ENCODE data around the gene CELF4. TPM values are rescaled to one million over a fixed set of nuclear protein-coding genes. Genes with fewer than 3 reads are reported as not detected.
"Not testable (repeated sequence)": the region's sequence is repeated elsewhere in the genome, so short reads cannot be mapped to it uniquely, and the experiment has no call there.

Gene CELF4
- total and polyA plus RNA-seq, 2 experiments from 2014 or later = 0.24 TPM; not detected in 1

- in situ Hi-C loops (cut with MboI) = no loop called here
- no peaks in the 10 kb centered on the region for H3K36me3 ChIP-seq (ENCODE audit: low read depth)
- 64 to 66% methylated on average over 18 to 21 of the region's 21 CpGs for WGBS, 2 experiments (ENCODE audit: low coverage in 1 of 2, low lambda C conversion rate in 2 of 2, missing lambda C conversion rate in 2 of 2)
Measured at GRCh38 chr18:37362158-37362890, 203.3 kb downstream of the CELF4 start.

GRCh38 chr18:37361335-37362157 lies 204.1 kb downstream of the CELF4 start:
- no peaks in the 10 kb centered on the region for H3K79me2 ChIP-seq (ENCODE audit: insufficient read depth)
- no peaks in the 10 kb centered on the region for H3K9me2 ChIP-seq (ENCODE audit: insufficient read depth)
- H3K27ac ChIP-seq = no peak overlapping the region
- H3K9ac ChIP-seq = no peak overlapping the region
- H2AFZ ChIP-seq = no peak overlapping the region
- no peaks in the 10 kb centered on the region for H4K20me1 ChIP-seq (ENCODE audit: insufficient read depth)
- no peak overlapping the region for H3K4me3 ChIP-seq
- H3K27me3 ChIP-seq (replicated peaks; ENCODE audit: insufficient read depth) = peaks cover 16% of the 10 kb centered on the region
- H3K4me2 ChIP-seq (ENCODE audit: unreplicated experiment) = no peak overlapping the region
- no peaks in the 10 kb centered on the region for H3F3A ChIP-seq (ENCODE audit: insufficient read depth)
- no peaks in the 10 kb centered on the region for H3K4me1 ChIP-seq (ENCODE audit: insufficient read depth)
- in situ Hi-C loops (cut with MboI) = no loop called here
- TF ChIP-seq EZH2phosphoT487 (IDR thresholded peaks at IDR 0.05; ENCODE audit: insufficient read depth, low read depth) = no peak
- TF ChIP-seq EZH2 (IDR thresholded peaks at IDR 0.05; ENCODE audit: insufficient read depth, poor library complexity, severe bottlenecking) = no peak
- H3K36me3 ChIP-seq (ENCODE audit: low read depth) = no peaks in the 10 kb centered on the region
- WGBS, 2 experiments (ENCODE audit: low coverage in 1 of 2, low lambda C conversion rate in 2 of 2, missing lambda C conversion rate in 2 of 2) = 37% methylated on average over 19 of the region's 19 CpGs
- DNase-seq = peak; percentile 9
- no peaks in the 10 kb centered on the region for H3K9me3 ChIP-seq (ENCODE audit: low read depth)

More at GRCh38 chr18:37362158-37362890, 203.3 kb downstream of the CELF4 start:
- peaks cover 16% of the 10 kb centered on the region for H3K27me3 ChIP-seq (replicated peaks; ENCODE audit: insufficient read depth)
- no peak overlapping the region for H3K4me2 ChIP-seq (ENCODE audit: unreplicated experiment)
- no peaks in the 10 kb centered on the region for H3K79me2 ChIP-seq (ENCODE audit: insufficient read depth)
- H3K4me1 ChIP-seq (ENCODE audit: insufficient read depth) = no peaks in the 10 kb centered on the region
- no peak overlapping the region for H3K4me3 ChIP-seq
- H3F3A ChIP-seq (ENCODE audit: insufficient read depth) = no peaks in the 10 kb centered on the region
- TF ChIP-seq EZH2phosphoT487 (IDR thresholded peaks at IDR 0.05; ENCODE audit: insufficient read depth, low read depth) (no peak), EZH2 (IDR thresholded peaks at IDR 0.05; ENCODE audit: insufficient read depth, poor library complexity, severe bottlenecking) (no peak)
- no peaks in the 10 kb centered on the region for H3K9me3 ChIP-seq (ENCODE audit: low read depth)
- H3K27ac ChIP-seq = no peak overlapping the region
- H2AFZ ChIP-seq = no peak overlapping the region
- no peak for DNase-seq
- no peaks in the 10 kb centered on the region for H3K9me2 ChIP-seq (ENCODE audit: insufficient read depth)
- H4K20me1 ChIP-seq (ENCODE audit: insufficient read depth) = no peaks in the 10 kb centered on the region
- H3K9ac ChIP-seq = no peak overlapping the region

GRCh38 chr18:37358061-37358460 lies 207.5 kb downstream of the CELF4 start:
- H3K79me2 ChIP-seq (ENCODE audit: insufficient read depth); H3K9me3 ChIP-seq (ENCODE audit: low read depth); H3K4me1 ChIP-seq (ENCODE audit: insufficient read depth); H3K4me3 ChIP-seq; in situ Hi-C loops (cut with MboI); H3F3A ChIP-seq (ENCODE audit: insufficient read depth); H3K27me3 ChIP-seq (replicated peaks; ENCODE audit: insufficient read depth); H4K20me1 ChIP-seq (ENCODE audit: insufficient read depth); H3K4me2 ChIP-seq (ENCODE audit: unreplicated experiment); H3K9me2 ChIP-seq (ENCODE audit: insufficient read depth); H2AFZ ChIP-seq; DNase-seq; H3K27ac ChIP-seq; H3K36me3 ChIP-seq (ENCODE audit: low read depth); H3K9ac ChIP-seq: not testable (repeated sequence)
- 50 to 59% methylated on average over 8 to 9 of the region's 9 CpGs for WGBS, 2 experiments (ENCODE audit: low coverage in 1 of 2, low lambda C conversion rate in 2 of 2, missing lambda C conversion rate in 2 of 2)

GRCh38 chr18:37355772-37356171 lies 209.8 kb downstream of the CELF4 start:
- H3K4me1 ChIP-seq (ENCODE audit: insufficient read depth) = no peaks in the 10 kb centered on the region
- H3K9me2 ChIP-seq (ENCODE audit: insufficient read depth) = no peaks in the 10 kb centered on the region
- peak; percentile 8 for DNase-seq
- no peak overlapping the region for H3K4me2 ChIP-seq (ENCODE audit: unreplicated experiment)
- H3K36me3 ChIP-seq (ENCODE audit: low read depth) = no peaks in the 10 kb centered on the region
- 0 to 27% methylated on average over 1 to 3 of the region's 3 CpGs for WGBS, 2 experiments (ENCODE audit: low coverage in 1 of 2, low lambda C conversion rate in 2 of 2, missing lambda C conversion rate in 2 of 2)
- H3K27ac ChIP-seq = no peak overlapping the region
- no peaks in the 10 kb centered on the region for H3K79me2 ChIP-seq (ENCODE audit: insufficient read depth)
- no peaks in the 10 kb centered on the region for H4K20me1 ChIP-seq (ENCODE audit: insufficient read depth)
- no peak overlapping the region for H3K4me3 ChIP-seq
- no peaks in the 10 kb centered on the region; the same call in 1 of the 2 replicates for H3K27me3 ChIP-seq (replicated peaks; ENCODE audit: insufficient read depth)
- no peak for TF ChIP-seq EZH2 (IDR thresholded peaks at IDR 0.05; ENCODE audit: insufficient read depth, poor library complexity, severe bottlenecking)
- TF ChIP-seq EZH2phosphoT487 (IDR thresholded peaks at IDR 0.05; ENCODE audit: insufficient read depth, low read depth) = no peak
- no peak overlapping the region for H2AFZ ChIP-seq
- H3K9ac ChIP-seq = no peak overlapping the region
- no peaks in the 10 kb centered on the region for H3F3A ChIP-seq (ENCODE audit: insufficient read depth)
- in situ Hi-C loops (cut with MboI) = no loop called here
- H3K9me3 ChIP-seq (ENCODE audit: low read depth) = no peaks in the 10 kb centered on the region

Data from GM23248 (cell line).